ENCODE measurements around the gene NHERF2. TPM values are rescaled to one million over a fixed set of nuclear protein-coding genes. Genes with fewer than 3 reads are reported as not detected.
A peak's percentile ranks its signal among the peaks of the same experiment; 100 is the strongest.

Gene NHERF2
- total and polyA plus RNA-seq, 9 donors, result 6.3 to 118 (median 78.7) TPM

- H3K27ac ChIP-seq, result no peak overlapping the region
- no peak for DNase-seq
- no peaks in the 10 kb centered on the region for H3K9me3 ChIP-seq
- H3K4me1 ChIP-seq (ENCODE audit: insufficient read depth), result peaks cover 18% of the 10 kb centered on the region
- intact Hi-C loops (cut with DNase I), result loop anchor here in 1 of 4 donors (5.0 kb wide), 1 partner anchor 126 kb away; no protein-coding TSS in a partner anchor
- H3K36me3 ChIP-seq, result no peaks in the 10 kb centered on the region
- no peak for TF ChIP-seq EP300 (IDR thresholded peaks at IDR 0.05)
- TF ChIP-seq POLR2A (IDR thresholded peaks at IDR 0.05), result no peak
- TF ChIP-seq CTCF (IDR thresholded peaks at IDR 0.05), result no peak
- H3K27me3 ChIP-seq, result no peaks in the 10 kb centered on the region
- 77 to 84% (median 81%) methylated on average over 16 of the region's 16 CpGs for WGBS, 3 donors
- no peak overlapping the region for H3K4me3 ChIP-seq
Measured at GRCh38 chr16:2025878-2026460, 733 bp upstream of the NHERF2 start.

GRCh38 chr16:2027024-2028010 lies 615 bp downstream of the NHERF2 start:
- DNase-seq, result peak in 3 of 5 donors; percentile 36 to 51 (median 49)
- Histone ChIP-seq H3K27ac (peak overlapping the region; percentile 26 to 61), H3K36me3 (no peaks in the 10 kb centered on the region), H3K4me3 (peak overlapping the region; percentile 52), H3K27me3 (no peaks in the 10 kb centered on the region), H3K9me3 (no peaks in the 10 kb centered on the region), H3K4me1 (ENCODE audit: insufficient read depth) (peaks cover 18% of the 10 kb centered on the region)
- 3 to 6% (median 3%) methylated on average over 25 to 76 of the region's 76 CpGs for WGBS, 3 donors
- intact Hi-C loops (cut with DNase I), result loop anchor here in 1 of 4 donors (5.0 kb wide), 1 partner anchor 125 kb away; no protein-coding TSS in a partner anchor
- no peak for TF ChIP-seq CTCF (IDR thresholded peaks at IDR 0.05)
- no peak for TF ChIP-seq POLR2A (IDR thresholded peaks at IDR 0.05)
- no peak for TF ChIP-seq EP300 (IDR thresholded peaks at IDR 0.05)

- intact Hi-C loops (cut with DNase I), result loop anchor here in 1 of 4 donors (5.0 kb wide), 1 partner anchor 124 kb away; no protein-coding TSS in a partner anchor
- Histone ChIP-seq H3K4me1 (ENCODE audit: insufficient read depth) (peaks cover 22% of the 10 kb centered on the region), H3K4me3 (no peak overlapping the region), H3K36me3 (no peaks in the 10 kb centered on the region), H3K27me3 (no peaks in the 10 kb centered on the region), H3K27ac (peak overlapping the region in 1 of 2 donors; percentile 6), H3K9me3 (no peaks in the 10 kb centered on the region)
- WGBS, 3 donors, result 43 to 62% (median 57%) methylated on average over 3 of the region's 3 CpGs
- TF ChIP-seq POLR2A (IDR thresholded peaks at IDR 0.05) (no peak), CTCF (IDR thresholded peaks at IDR 0.05) (no peak), EP300 (IDR thresholded peaks at IDR 0.05) (no peak)
- DNase-seq, result peak in 1 of 5 donors; percentile 21
Measured at GRCh38 chr16:2028146-2028545, 1.4 kb downstream of the NHERF2 start.

GRCh38 chr16:2028620-2029220 lies 2.0 kb downstream of the NHERF2 start:
- Histone ChIP-seq H3K36me3 (no peaks in the 10 kb centered on the region), H3K4me1 (ENCODE audit: insufficient read depth) (peaks cover 21% of the 10 kb centered on the region), H3K4me3 (no peak overlapping the region), H3K27me3 (no peaks in the 10 kb centered on the region), H3K27ac (peak overlapping the region in 1 of 2 donors; percentile 6), H3K9me3 (no peaks in the 10 kb centered on the region)
- intact Hi-C loops (cut with DNase I), result loop anchor here in 1 of 4 donors (5.0 kb wide), 1 partner anchor 124 kb away; no protein-coding TSS in a partner anchor
- no peak for TF ChIP-seq POLR2A (IDR thresholded peaks at IDR 0.05)
- DNase-seq, result peak in 1 of 5 donors; percentile 13
- WGBS, 3 donors, result 54 to 72% (median 70%) methylated on average over 18 of the region's 18 CpGs
